ENCODE data around the gene EXOC3L1.

- TF ChIP-seq CTCF (tag by site-specific recombination; IDR thresholded peaks at IDR 0.05) (no peak), ZNF791 (tag by site-specific recombination; IDR thresholded peaks at IDR 0.05) (no peak), ZIC2 (tag by site-specific recombination; IDR thresholded peaks at IDR 0.05) (no peak), ZNF274 (IDR thresholded peaks at IDR 0.05; ENCODE audit: low read length) (no peak), ZNF274 (tag by site-specific recombination; IDR thresholded peaks at IDR 0.05; ENCODE audit: borderline replicate concordance) (no peak), RBAK (tag by site-specific recombination; IDR thresholded peaks at IDR 0.05) (no peak), YY1 (tag by site-specific recombination; IDR thresholded peaks at IDR 0.05) (no peak)
These were observed 45.0 kb downstream of the EXOC3L1 start for GRCh38 chr16:67144943-67145342.

Data from HEK293 (cell line).